Amniotic epithelial cell (primary cell): Measurements from ENCODE around the gene C1orf105.
A peak's percentile ranks its signal among the peaks of the same experiment; 100 is the strongest.
"Not testable (repeated sequence)": the region's sequence is repeated elsewhere in the genome, so short reads cannot be mapped to it uniquely, and the experiment has no call there.

ENCODE experiments used
- DNase-seq: peaks from one replicate; pipeline ENCODE4 v3.0.0-alpha.2; 2010; ENCODE audit warnings: low read depth

Gene C1orf105

DNA sequence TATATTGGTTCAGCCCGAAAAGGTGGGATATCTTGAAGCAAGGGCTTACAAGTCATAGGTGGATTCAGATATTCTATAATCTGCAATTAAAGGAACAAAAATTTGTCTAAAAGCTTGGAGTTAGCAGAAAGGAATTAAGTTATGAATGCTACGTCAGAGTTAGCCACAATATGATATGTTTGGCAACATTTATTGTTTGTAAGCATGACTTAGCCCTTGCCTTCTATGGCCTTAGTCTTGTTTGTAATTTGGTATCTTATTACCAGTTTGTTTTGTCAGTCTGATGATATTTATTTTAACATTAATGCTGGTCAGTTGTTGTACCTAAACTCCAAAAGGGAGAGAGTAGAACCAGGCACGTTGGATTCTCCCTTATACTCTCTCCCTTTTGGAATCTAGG is 69.4 kb downstream of the C1orf105 start:
- DNase-seq = peak; percentile 35

- DNase-seq = no peak
Measured at GRCh38 chr1:172492421-172492820, 71.9 kb downstream of the C1orf105 start.

GRCh38 chr1:172494166-172494565 is 73.7 kb downstream of the C1orf105 start:
- DNase-seq = no peak

- not testable (repeated sequence) for DNase-seq
Measured at GRCh38 chr1:172496127-172496526, 75.6 kb downstream of the C1orf105 start.

GRCh38 chr1:172496678-172497077 is 76.2 kb downstream of the C1orf105 start:
- peak; percentile 89 for DNase-seq

DNA sequence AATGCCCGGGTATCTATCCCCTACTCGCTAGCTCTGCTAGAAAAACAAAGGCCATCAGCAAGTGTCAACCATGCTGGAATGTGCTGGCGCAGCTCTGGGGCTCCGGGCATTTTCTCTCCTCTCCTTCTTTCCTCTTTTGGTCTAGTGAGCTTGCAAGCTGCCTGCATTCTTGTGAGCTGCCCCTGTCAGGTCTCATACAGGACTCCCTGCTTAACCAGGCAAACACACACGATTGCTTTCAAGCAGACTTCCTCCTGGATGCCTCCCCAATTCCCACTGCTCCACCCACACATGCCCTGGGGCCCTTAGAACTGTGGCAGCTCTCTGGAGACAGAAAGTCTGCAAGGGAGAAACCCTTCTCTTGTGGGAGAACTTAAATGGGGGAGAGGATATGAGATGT is 76.7 kb downstream of the C1orf105 start:
- peak; percentile 61 for DNase-seq

DNA sequence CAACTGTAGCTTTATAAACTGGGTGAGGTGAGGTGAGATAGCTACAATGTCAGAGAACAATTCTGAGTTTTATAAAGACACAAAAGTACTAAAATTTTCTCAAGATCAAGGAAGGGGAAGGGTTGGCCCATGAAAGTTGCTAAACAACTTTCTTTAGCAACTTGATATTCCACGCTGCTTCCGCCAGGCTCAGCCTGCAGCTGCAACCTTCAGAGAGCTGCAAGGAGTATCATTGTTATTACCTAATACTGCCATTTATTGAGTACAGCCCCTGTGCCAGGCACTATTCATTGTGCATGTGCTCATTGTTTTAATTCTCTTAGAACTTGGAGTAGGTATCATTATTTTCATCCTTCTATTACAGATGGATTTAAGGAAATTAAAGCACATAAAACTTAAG is 78.4 kb downstream of the C1orf105 start:
- DNase-seq = no peak

DNA sequence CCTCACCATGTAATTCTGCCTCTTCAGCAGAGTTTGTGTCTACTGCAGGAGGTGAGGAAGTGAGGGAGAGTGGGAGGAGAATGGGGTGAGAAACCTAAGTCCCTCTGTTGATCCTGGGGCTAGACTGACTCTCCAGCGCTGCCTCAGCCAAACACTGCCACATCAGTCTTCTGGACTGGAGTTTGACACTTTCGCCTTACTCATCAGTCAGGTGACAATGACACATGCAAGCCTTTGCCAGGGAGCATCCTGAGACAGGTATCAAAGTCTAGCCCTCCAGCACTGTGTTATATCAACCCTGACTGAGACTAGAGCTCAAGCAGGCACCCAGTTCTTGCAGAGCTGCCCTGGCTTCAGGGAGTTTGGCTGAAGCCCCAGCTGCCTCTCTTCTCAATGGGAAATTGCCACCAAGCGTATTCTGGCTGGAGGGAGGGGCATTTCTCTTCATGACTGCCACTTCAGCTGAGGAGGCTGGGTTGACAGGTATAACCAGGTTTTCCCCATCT is 79.2 kb downstream of the C1orf105 start:
- peak; percentile 26 for DNase-seq

- DNase-seq = no peak
Measured at GRCh38 chr1:172500207-172500606, 79.7 kb downstream of the C1orf105 start.

- peak; percentile 99 for DNase-seq
Measured at GRCh38 chr1:172507741-172508140, 87.3 kb downstream of the C1orf105 start.

DNA sequence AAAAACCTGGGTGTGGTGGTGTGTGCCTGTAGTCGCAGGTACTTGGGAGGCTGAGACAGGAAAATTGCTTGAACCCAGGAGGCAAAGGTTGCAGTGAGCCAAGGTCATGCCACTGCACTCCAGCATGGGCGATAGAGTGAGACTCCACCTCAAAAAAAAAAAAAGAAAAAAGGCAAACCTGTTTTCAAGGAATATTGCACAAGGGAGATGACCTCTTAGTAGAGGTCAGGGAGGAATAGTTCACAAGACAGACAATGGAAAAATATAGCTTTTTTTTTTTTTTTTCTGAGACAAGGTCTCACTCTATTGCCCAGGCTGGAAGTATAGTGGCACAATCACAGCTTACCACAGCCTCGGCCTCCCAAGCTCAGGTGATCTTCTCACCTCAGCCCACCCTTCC is 90.0 kb downstream of the C1orf105 start:
- no peak for DNase-seq

GRCh38 chr1:172512591-172512990 is 92.1 kb downstream of the C1orf105 start:
- no peak for DNase-seq

DNA sequence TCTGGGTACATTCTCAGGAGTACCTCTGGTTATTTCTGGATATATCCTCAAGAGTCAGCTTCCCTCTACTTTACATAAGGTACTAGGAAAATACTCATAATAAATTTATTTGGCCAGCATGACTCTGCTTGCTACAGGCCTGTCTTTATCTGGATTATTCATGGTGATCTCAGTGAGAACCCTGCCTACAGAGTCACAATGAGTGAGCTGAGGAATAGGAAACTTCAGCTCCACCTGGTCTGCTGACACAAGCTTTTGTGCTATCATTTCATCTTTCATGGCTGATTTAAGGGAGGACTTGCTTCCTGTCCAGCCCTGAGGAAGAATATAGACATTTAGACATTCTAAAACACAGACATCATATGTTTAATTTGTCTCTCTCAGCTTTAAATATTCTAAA is 93.0 kb downstream of the C1orf105 start:
- peak; percentile 39 for DNase-seq

DNA sequence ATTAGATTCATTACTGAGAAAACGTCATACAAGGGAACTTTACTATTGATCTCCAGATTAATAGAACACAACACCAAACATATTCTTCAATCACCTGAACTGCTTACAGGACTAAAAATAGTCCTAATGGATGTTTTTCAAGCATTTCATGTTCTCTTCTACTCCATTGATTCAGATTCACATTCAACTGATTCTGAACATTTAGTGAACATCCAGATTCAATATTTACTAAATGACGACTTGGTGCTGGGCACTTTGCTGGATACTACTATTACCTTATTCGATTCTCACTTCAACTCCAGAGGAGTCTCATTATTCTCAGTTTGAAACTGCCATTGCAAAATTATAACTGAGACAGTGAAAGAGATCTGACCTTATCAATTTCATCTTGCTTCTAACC is 93.6 kb downstream of the C1orf105 start:
- no peak for DNase-seq

DNA sequence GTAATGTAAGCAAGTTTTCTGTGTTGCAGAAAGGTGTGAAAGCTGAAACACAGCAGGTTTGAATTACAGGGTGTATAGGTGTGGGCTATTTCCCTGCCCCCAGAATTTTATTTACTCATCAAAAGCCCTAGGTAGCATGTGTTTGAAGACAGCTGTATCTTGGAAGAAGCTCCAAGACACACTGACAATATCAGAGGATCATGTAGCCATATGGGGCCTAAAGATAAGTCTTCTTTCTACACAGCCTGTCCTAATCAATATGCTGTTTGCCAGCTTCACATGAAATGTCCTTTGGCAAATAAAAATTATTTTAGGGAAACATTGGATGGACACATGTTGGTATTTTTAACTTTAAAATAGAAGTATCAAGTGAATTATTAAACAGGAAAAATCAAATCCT is 95.0 kb downstream of the C1orf105 start:
- DNase-seq = no peak

DNA sequence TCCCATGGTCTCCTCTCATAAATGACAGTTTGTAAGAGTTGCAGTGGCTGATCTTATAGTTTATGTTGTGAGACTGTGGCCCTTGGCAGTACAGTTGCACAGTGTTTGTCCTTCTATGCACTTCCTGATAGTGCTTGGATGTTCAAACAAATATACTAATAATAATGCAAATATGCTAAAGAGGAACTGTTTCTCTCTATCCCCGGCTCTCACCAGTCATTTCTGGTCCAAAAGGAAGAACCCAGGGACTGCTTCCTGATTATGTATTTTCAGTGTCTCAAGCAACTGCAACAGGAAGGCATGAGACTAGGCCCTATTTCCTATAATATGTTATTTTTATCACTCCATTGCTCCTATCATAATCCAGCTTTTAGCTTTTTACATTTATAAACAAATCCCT is 95.4 kb downstream of the C1orf105 start:
- DNase-seq = no peak

DNA sequence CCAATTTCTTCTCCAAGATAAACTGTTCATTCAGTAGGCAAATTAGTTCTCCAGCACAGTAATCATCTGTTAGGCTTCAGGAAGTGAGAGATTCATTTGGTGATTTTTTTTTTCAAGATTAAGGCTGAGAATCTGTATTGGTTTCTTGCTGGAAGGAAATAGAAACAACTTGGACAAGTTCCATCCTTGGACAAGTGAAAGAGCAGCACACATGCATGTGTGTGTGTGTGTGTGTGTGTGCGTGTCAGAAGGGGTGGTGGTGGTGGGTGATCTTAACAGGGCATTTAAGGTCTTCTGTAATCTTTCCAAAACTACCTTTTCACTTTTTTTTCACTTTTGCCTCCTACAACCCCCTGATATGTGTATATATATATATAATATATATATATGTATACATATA is 96.6 kb downstream of the C1orf105 start:
- no peak for DNase-seq

DNA sequence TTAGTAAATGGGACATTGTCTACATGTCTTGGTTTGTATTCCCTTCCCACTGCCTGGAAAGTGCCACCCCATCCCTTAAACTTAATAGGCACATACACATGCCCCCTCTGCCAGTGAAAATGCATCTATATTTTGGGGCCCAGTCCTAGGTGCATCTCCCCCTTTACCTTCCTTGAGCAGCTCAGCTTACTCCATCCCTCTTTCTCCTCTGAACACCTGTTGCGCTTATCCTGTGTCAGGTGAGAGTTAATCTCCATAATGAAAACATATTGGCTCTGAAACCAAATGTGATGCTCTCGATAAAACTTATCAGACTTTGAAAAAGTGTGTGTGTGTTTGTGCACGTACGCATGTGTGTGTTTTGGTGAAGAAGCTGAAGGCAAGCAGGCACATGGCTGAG is 97.1 kb downstream of the C1orf105 start:
- DNase-seq = no peak
